Panc1 (cell line): ENCODE data around the gene ADAMTS6. TPM values are rescaled to one million over a fixed set of nuclear protein-coding genes. Genes with fewer than 3 reads are reported as not detected.
"Not testable (repeated sequence)": the region's sequence is repeated elsewhere in the genome, so short reads cannot be mapped to it uniquely, and the experiment has no call there.

ENCODE experiments used
- ATAC-seq: fragments of 200-7000 bp; cut with Tn5 transposase; 2 replicates; pipeline ENCODE4 v1.9.1; 2020; ENCODE audit warnings: mild to moderate bottlenecking, moderate library complexity
- BruUV-seq: library from RNA; stranded (reverse); fragments of 400-500 nt; replicated peaks from 2 replicates; lab custom pipeline; 2021; lab: Mats Ljungman, UMichigan
- CTCF ChIA-PET: fragments of 300-600 bp; sonication (Branson Sonifier 250); formaldehyde crosslinking; loops from one replicate; lab custom pipeline; 2022; ENCODE audit warnings: antibody characterized with exemption; lab: Charles Lee
- POLR2A ChIA-PET: fragments of 300-600 bp; sonication (Branson Sonifier 250); formaldehyde crosslinking; loops from one replicate; lab custom pipeline; 2022; ENCODE audit warnings: antibody characterized with exemption; lab: Charles Lee
- DNase-seq: peaks from one replicate; pipeline ENCODE4 v3.0.0-alpha.2; 2010; ENCODE audit warnings: low read depth, low spot score
- H3K27ac ChIP-seq: 2 replicates; pipeline ENCODE4 v1.5.1; 2011; ENCODE audit warnings: mild to moderate bottlenecking, low read length, inconsistent platforms
- H3K27me3 ChIP-seq: fragments of 200-500 bp; sonication (Bioruptor generic); 2 replicates; pipeline ENCODE4 v1.6.0; 2014; ENCODE audit warnings: low read length, inconsistent platforms; ENCODE audit not compliant: control insufficient read depth, insufficient read depth
- H3K36me3 ChIP-seq: fragments of 200-500 bp; sonication (Bioruptor generic); 2 replicates; pipeline ENCODE4 v1.5.1; 2014; ENCODE audit warnings: inconsistent platforms, mild to moderate bottlenecking, low read length, moderate library complexity; ENCODE audit not compliant: control insufficient read depth, insufficient read depth
- H3K4me1 ChIP-seq: 2 replicates; pipeline ENCODE4 v1.5.1; 2011; ENCODE audit warnings: inconsistent platforms, mild to moderate bottlenecking, low read length, moderate library complexity; ENCODE audit not compliant: control insufficient read depth, insufficient read depth
- H3K4me3 ChIP-seq, 2 experiments: 2 replicates each; pipeline ENCODE4 v1.5.1; 2011 to 2012; ENCODE audit warnings: low read depth in 2 of 2, low read length in 2 of 2, mild to moderate bottlenecking in 2 of 2, inconsistent platforms in 1 of 2, moderate library complexity in 1 of 2
- H3K9me3 ChIP-seq: fragments of 200-500 bp; sonication (Bioruptor generic); 2 replicates; pipeline ENCODE4 v1.5.1; 2014; ENCODE audit warnings: low read depth, mild to moderate bottlenecking, inconsistent platforms, low read length, moderate library complexity; ENCODE audit not compliant: control insufficient read depth, insufficient read depth
- POLR2AphosphoS5 ChIP-seq: IDR thresholded peaks from 2 replicates; pipeline ENCODE4 v1.6.1; 2012; ENCODE audit warnings: mild to moderate bottlenecking, low read depth, low read length, moderate library complexity
- SIN3A ChIP-seq: IDR thresholded peaks from 2 replicates; pipeline ENCODE4 v1.6.1; 2012; ENCODE audit warnings: low read depth, mild to moderate bottlenecking, low read length, moderate library complexity, borderline replicate concordance; ENCODE audit not compliant: insufficient read depth
- TCF7L2 ChIP-seq: IDR thresholded peaks from 2 replicates; pipeline ENCODE4 v1.6.1; 2011; ENCODE audit warnings: mild to moderate bottlenecking, low read depth, low read length, inconsistent platforms
- in situ Hi-C: cut with HindIII; loops from 2 replicates; pipeline ENCODE4 v1.10.0; 2016; ENCODE audit warnings: low sequenced_read_pairs, low pct_unique_long_range_greater_than_20kb
- intact Hi-C: fragments of 100-400 bp; cut with micrococcal nuclease; formaldehyde crosslinking; loops from one replicate; pipeline ENCODE4 v1.10.0; 2022; ENCODE audit not compliant: unreplicated experiment
- total RNA-seq: library from RNA; stranded (reverse); gene quantifications from one replicate; pipeline ENCODE4 v1.2.1, GENCODE V29; 2021; ENCODE audit not compliant: unreplicated experiment
- TF ChIP-seq, protein P1 (sequence below): fragments of 450-650 bp; IDR thresholded peaks from 2 replicates; pipeline ENCODE4 v1.5.1; 2017; ENCODE audit warnings: mild to moderate bottlenecking
- TF ChIP-seq, protein P2 (sequence below), 2 experiments: IDR thresholded peaks; 2 replicates each; pipeline ENCODE4 v1.6.1; 2011 to 2012; ENCODE audit warnings: low read depth in 2 of 2, control low read depth in 1 of 2, low read length in 1 of 2, mild to moderate bottlenecking in 1 of 2, moderate library complexity in 1 of 2; ENCODE audit not compliant: insufficient read depth in 1 of 2

ADAMTS6 gene
- total RNA-seq, 1 experiment from 2014 or later, result 0.64 TPM

DNA sequence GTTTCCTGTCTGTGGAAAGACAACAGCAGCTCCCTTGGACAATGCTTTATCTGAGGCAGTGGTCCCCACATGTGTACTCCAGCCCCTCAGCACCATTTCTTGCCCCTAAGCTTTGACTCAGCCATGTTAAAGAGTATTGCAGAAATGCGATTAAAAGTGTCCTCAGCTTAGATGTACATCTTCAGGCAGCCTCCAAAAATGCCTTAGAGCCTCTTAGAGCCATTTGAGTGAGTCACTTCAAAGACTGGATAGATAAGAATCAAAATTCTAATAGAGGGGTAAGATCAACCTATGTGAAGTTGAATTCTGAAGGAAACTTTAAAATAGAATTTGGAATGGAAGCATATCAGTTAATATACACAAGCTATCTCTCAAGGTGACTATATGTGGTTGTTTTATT, 296.3 kb downstream of the ADAMTS6 start:
- no peak for ATAC-seq
- intact Hi-C loops (no loop called here), in situ Hi-C loops (no loop called here)
- BruUV-seq, result no TSS peak
- no peaks in the 10 kb centered on the region for H3K4me1 ChIP-seq
- no peak overlapping the region for H3K27ac ChIP-seq
- H3K9me3 ChIP-seq, result no peaks in the 10 kb centered on the region
- no peak for TF ChIP-seq SIN3A
- TF ChIP-seq, protein P1, sequence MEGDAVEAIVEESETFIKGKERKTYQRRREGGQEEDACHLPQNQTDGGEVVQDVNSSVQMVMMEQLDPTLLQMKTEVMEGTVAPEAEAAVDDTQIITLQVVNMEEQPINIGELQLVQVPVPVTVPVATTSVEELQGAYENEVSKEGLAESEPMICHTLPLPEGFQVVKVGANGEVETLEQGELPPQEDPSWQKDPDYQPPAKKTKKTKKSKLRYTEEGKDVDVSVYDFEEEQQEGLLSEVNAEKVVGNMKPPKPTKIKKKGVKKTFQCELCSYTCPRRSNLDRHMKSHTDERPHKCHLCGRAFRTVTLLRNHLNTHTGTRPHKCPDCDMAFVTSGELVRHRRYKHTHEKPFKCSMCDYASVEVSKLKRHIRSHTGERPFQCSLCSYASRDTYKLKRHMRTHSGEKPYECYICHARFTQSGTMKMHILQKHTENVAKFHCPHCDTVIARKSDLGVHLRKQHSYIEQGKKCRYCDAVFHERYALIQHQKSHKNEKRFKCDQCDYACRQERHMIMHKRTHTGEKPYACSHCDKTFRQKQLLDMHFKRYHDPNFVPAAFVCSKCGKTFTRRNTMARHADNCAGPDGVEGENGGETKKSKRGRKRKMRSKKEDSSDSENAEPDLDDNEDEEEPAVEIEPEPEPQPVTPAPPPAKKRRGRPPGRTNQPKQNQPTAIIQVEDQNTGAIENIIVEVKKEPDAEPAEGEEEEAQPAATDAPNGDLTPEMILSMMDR, result no peak
- no peak for TF ChIP-seq POLR2AphosphoS5
- no peak for TF ChIP-seq TCF7L2
- TF ChIP-seq, protein P2, sequence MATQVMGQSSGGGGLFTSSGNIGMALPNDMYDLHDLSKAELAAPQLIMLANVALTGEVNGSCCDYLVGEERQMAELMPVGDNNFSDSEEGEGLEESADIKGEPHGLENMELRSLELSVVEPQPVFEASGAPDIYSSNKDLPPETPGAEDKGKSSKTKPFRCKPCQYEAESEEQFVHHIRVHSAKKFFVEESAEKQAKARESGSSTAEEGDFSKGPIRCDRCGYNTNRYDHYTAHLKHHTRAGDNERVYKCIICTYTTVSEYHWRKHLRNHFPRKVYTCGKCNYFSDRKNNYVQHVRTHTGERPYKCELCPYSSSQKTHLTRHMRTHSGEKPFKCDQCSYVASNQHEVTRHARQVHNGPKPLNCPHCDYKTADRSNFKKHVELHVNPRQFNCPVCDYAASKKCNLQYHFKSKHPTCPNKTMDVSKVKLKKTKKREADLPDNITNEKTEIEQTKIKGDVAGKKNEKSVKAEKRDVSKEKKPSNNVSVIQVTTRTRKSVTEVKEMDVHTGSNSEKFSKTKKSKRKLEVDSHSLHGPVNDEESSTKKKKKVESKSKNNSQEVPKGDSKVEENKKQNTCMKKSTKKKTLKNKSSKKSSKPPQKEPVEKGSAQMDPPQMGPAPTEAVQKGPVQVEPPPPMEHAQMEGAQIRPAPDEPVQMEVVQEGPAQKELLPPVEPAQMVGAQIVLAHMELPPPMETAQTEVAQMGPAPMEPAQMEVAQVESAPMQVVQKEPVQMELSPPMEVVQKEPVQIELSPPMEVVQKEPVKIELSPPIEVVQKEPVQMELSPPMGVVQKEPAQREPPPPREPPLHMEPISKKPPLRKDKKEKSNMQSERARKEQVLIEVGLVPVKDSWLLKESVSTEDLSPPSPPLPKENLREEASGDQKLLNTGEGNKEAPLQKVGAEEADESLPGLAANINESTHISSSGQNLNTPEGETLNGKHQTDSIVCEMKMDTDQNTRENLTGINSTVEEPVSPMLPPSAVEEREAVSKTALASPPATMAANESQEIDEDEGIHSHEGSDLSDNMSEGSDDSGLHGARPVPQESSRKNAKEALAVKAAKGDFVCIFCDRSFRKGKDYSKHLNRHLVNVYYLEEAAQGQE (IDR thresholded peaks at IDR 0.05; ENCODE audit: insufficient read depth in 1 of 2, low read depth in 2 of 2, low read length in 1 of 2), result no peak
- no peak overlapping the region for H3K4me3 ChIP-seq
- no peak for DNase-seq
- no peaks in the 10 kb centered on the region for H3K36me3 ChIP-seq
- ChIA-PET CTCF (no interaction called here), POLR2A (no interaction called here)
- H3K27me3 ChIP-seq, result no peaks in the 10 kb centered on the region

DNA sequence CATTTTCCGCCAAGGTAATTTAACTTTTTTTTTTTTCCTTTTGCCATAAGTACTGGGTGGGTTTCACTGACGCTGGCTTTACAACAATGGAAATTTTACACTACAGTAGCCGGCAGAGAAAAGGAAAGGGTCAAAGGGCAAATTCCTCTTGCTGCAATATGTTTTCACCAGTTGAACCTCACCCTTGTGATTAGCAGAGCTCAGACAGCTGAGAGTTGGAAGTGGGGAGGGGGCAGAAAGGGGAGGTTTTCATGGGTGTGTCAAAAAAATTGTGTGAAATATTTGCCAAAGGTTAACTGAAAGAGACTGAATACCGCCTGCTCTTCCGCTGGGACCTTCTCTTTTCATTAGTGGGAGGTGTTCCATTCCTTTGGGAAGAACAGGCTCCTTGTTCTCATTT, 296.9 kb downstream of the ADAMTS6 start:
- TF ChIP-seq TCF7L2 (no peak), SIN3A (no peak), POLR2AphosphoS5 (no peak)
- TF ChIP-seq, protein P2 (IDR thresholded peaks at IDR 0.05; ENCODE audit: insufficient read depth in 1 of 2, low read depth in 2 of 2, low read length in 1 of 2), result no peak
- TF ChIP-seq, protein P1, result no peak
- POLR2A ChIA-PET, result no interaction called here
- Histone ChIP-seq H3K4me1 (no peaks in the 10 kb centered on the region), H3K27ac (no peak overlapping the region), H3K27me3 (no peaks in the 10 kb centered on the region), H3K4me3 (no peak overlapping the region), H3K36me3 (no peaks in the 10 kb centered on the region), H3K9me3 (no peaks in the 10 kb centered on the region)
- ATAC-seq, result no peak
- BruUV-seq, result no TSS peak
- no peak for DNase-seq
- CTCF ChIA-PET, result no interaction called here
- in situ Hi-C loops (no loop called here), intact Hi-C loops (no loop called here)

DNA sequence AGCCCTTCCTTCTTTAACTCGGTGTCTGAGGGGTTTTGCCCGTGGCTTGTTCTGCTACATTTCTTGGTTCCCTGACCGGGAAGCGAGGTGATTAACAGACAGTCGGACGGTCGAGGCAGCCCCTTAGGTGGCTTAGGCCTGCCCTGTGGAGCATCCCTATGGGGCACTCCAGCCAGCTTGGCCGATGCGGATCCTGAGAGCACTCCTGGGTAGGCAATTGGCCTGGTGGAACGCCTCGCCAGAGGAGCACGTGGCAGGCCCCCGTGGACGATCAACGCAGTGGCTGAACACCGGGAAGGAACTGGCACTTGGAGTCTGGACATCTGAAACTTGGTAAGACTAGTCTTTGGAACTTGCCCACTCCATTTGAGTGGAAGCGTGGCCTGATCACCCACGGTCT, 307.5 kb downstream of the ADAMTS6 start:
- in situ Hi-C loops, DNase-seq, POLR2A ChIA-PET, BruUV-seq, H3K36me3 ChIP-seq, H3K27me3 ChIP-seq, CTCF ChIA-PET, H3K4me3 ChIP-seq, H3K4me1 ChIP-seq, H3K9me3 ChIP-seq, ATAC-seq, intact Hi-C loops, H3K27ac ChIP-seq: not testable (repeated sequence)
